GM12878 (cell line): ENCODE measurements around the gene SLC1A5. TPM values are rescaled to one million over a fixed set of nuclear protein-coding genes. Genes with fewer than 3 reads are reported as not detected.

Experiments used
- BHLHE40 ChIP-seq, 2 experiments: fragments of 450-650 bp in 1 of 2; IDR thresholded peaks; 2 replicates each; pipeline ENCODE4 v1.6.1; 2011 to 2017; ENCODE audit warnings: low read depth in 2 of 2, borderline replicate concordance in 1 of 2, improper control_type of control experiment in 1 of 2, low read length in 1 of 2, mild to moderate bottlenecking in 1 of 2
- CEBPB ChIP-seq, 2 experiments: fragments of 150-350 bp in 1 of 2; IDR thresholded peaks; 2 replicates each; pipeline ENCODE4 v1.6.1; 2012 to 2014; ENCODE audit warnings: low read depth in 2 of 2, low read length in 2 of 2, borderline replicate concordance in 1 of 2, inconsistent platforms in 1 of 2
- JUND ChIP-seq: IDR thresholded peaks from 2 replicates; pipeline ENCODE4 v1.6.1; 2012; ENCODE audit warnings: low read depth, mild to moderate bottlenecking, low read length, improper control_type of control experiment, moderate library complexity
- ZNF24 ChIP-seq: fragments of 450-650 bp; IDR thresholded peaks from 2 replicates; pipeline ENCODE4 v1.6.1; 2017; ENCODE audit warnings: antibody characterized with exemption, mild to moderate bottlenecking
- polyA plus RNA-seq, 11 experiments: library from polyadenylated mRNA; depleted of rRNA in 4 of 11; unstranded in 6 of 11; stranded (reverse) in 5 of 11; fragments of >200 nt; fragmentation: Nextera tagmentation in 4 of 11; fragmentation: Illumina TruSeq in 1 of 11; extraction: Ambion mirVana in 4 of 11; extraction: Trizol in 1 of 11; gene quantifications; 1 replicate in 1 of 11; 2 replicates in 10 of 11; pipeline versions ENCODE4 v1.2.1 to v1.2.3, GENCODE V29; 2011 to 2016; ENCODE audit warnings: inconsistent platforms in 2 of 11, missing spikeins in 2 of 11, low read depth in 1 of 11
- total RNA-seq, 4 experiments: library from RNA; depleted of rRNA in 3 of 4; stranded (reverse); fragments of >200 nt in 3 of 4; fragmentation: Illumina TruSeq in 1 of 4; extraction: Trizol in 1 of 4; gene quantifications; 2 replicates each; pipeline versions ENCODE4 v1.2.1 to v1.2.3, GENCODE V29; 2013 to 2021
- TF ChIP-seq, protein P1 (sequence below): IDR thresholded peaks from 2 replicates; pipeline ENCODE4 v1.6.1; 2011; ENCODE audit warnings: low read depth, mild to moderate bottlenecking, low read length, moderate library complexity, borderline replicate concordance; ENCODE audit errors: extremely low read depth
- TF ChIP-seq, protein P2 (sequence below): fragments of 450-650 bp; IDR thresholded peaks from 2 replicates; pipeline ENCODE4 v1.6.1; 2017; ENCODE audit warnings: mild to moderate bottlenecking, moderate library complexity

The SLC1A5 gene
- total and polyA plus RNA-seq, 10 of the 15 experiments (the other 5 are each of a cell fraction or from before 2014, with no cell fraction given) = 9.1 to 129 (median 60.9) TPM

DNA sequence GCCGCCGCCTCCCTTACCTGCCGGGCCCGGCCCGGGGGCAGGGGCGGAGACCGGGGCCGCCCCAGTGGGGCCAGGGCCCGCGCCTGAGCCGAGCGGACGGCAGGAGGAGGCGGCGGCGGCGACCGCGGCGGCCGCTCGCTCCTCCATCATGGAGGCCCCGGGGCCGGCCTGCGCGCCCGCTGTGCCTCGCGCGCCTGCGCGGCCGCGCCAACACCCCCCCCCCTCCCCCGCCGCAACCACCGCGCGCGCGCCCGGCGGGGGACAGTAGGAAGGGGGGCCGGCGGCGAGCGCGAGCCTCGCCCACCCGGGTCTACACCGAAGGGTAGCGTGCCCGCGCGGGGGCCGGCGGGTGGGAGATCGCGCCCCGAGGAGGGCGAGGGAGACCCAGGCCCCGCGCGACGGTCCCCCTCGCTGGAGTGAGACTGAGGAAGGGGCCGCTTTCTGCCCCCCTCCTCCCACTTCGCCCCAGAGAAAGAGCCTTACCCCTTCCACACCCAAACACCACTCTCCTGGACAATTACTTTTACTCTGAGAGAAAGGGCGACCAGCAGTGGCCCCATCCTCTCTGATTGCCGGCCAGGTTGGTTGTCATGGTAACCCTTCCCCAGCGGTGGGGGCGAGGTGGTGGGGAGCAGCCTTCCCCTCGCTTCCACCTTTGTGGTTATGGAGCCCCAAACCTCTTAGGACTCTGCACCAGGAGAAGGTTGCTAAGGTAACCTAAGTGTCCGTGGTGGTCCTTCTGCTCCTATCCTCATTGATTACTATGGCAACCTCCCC lies 41.9 kb downstream of the SLC1A5 start, which contains the start of gene STRN4 (continued):
- TF ChIP-seq, protein P1, sequence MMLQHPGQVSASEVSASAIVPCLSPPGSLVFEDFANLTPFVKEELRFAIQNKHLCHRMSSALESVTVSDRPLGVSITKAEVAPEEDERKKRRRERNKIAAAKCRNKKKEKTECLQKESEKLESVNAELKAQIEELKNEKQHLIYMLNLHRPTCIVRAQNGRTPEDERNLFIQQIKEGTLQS = no peak
- TF ChIP-seq JUND = no peak
- TF ChIP-seq, protein P2, sequence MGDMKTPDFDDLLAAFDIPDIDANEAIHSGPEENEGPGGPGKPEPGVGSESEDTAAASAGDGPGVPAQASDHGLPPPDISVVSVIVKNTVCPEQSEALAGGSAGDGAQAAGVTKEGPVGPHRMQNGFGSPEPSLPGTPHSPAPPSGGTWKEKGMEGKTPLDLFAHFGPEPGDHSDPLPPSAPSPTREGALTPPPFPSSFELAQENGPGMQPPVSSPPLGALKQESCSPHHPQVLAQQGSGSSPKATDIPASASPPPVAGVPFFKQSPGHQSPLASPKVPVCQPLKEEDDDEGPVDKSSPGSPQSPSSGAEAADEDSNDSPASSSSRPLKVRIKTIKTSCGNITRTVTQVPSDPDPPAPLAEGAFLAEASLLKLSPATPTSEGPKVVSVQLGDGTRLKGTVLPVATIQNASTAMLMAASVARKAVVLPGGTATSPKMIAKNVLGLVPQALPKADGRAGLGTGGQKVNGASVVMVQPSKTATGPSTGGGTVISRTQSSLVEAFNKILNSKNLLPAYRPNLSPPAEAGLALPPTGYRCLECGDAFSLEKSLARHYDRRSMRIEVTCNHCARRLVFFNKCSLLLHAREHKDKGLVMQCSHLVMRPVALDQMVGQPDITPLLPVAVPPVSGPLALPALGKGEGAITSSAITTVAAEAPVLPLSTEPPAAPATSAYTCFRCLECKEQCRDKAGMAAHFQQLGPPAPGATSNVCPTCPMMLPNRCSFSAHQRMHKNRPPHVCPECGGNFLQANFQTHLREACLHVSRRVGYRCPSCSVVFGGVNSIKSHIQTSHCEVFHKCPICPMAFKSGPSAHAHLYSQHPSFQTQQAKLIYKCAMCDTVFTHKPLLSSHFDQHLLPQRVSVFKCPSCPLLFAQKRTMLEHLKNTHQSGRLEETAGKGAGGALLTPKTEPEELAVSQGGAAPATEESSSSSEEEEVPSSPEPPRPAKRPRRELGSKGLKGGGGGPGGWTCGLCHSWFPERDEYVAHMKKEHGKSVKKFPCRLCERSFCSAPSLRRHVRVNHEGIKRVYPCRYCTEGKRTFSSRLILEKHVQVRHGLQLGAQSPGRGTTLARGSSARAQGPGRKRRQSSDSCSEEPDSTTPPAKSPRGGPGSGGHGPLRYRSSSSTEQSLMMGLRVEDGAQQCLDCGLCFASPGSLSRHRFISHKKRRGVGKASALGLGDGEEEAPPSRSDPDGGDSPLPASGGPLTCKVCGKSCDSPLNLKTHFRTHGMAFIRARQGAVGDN = no peak; the same call in 1 of the 2 replicates
- TF ChIP-seq CEBPB (IDR thresholded peaks at IDR 0.05; ENCODE audit: borderline replicate concordance in 1 of 2, low read depth in 2 of 2, low read length in 2 of 2) = no peak
- peak in 1 of 2 experiments; percentile 29; a peak in 2 of 4 replicates for TF ChIP-seq BHLHE40 (IDR thresholded peaks at IDR 0.05; ENCODE audit: borderline replicate concordance in 1 of 2, low read depth in 2 of 2, low read length in 1 of 2)
- no peak for TF ChIP-seq ZNF24
